ENCODE data around the gene TCP11X1. TPM values are rescaled to one million over a fixed set of nuclear protein-coding genes. Genes with fewer than 3 reads are reported as not detected.
"Not testable (repeated sequence)": the region's sequence is repeated elsewhere in the genome, so short reads cannot be mapped to it uniquely, and the experiment has no call there.

Gene TCP11X1
- 0.61 TPM for total RNA-seq (ENCODE audit: unreplicated experiment)
- long read RNA-seq: 0 reads

DNA sequence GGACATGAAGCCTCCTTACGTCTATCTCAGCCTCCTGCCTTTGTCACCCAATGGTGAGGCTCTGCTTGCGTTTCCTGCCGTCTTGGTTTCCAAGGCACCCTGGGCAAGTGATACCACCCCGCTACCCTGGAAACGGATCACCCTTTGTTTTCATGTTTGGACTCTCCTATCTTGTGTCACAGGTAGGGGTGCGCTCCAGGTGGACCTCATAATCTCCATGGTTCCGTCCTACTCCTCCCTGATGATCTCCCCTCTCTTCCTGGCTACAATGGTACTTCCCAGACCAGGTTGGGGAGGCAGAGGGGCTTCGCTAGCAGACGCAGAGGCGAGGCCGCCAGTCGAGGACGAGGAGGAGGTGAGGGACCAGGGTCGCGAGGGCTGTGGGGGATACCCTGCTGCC lies at the start of gene TCP11X1:
Gene TCP11X1 (plus strand): TSS at position 316 of the 400 bp plus-strand sequence.
- H3K27ac Mint-ChIP-seq (ENCODE audit: unreplicated experiment); H3K4me1 Mint-ChIP-seq (ENCODE audit: low read depth, unreplicated experiment); H3K27me3 Mint-ChIP-seq (ENCODE audit: unreplicated experiment); H3K36me3 Mint-ChIP-seq (ENCODE audit: unreplicated experiment); DNase-seq; H3K9me3 Mint-ChIP-seq (ENCODE audit: unreplicated experiment); H3K4me3 Mint-ChIP-seq (ENCODE audit: unreplicated experiment): not testable (repeated sequence)

DNA sequence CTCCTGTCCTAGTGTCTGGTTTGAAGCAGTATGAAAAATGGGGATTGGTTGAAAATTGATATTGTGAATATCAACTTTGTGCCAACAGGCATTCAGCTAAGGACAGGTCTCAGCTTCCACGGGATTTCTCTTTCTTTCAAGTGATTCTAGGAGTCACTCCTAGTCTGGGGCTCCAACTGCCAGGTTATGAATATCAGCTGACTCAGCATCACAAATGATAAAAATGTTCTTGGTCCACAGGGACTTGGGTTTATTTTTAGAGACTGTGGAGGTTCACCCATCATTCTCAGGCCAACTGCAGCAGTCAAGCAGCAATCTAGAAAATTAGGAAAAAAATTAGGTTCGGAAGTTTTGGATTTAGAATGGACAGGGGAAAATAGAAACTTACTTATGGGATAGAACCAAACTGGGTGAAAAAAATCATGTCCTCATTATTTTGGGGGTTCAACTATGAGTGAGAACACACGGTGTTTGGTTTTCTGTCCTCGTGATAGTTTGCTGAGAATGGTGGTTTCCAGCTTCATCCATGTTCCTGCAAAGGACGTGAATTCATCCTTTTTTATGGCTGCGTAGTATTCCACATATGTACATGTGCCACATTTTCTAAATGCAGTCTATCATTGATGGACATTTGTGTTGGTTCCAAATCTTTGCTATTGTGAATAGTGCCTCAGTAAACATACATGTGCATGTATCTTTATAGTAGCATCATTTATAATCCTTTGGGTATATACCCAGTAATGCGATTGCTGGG lies 29.0 kb upstream of the TCP11X1 start:
- H3K4me1 Mint-ChIP-seq (ENCODE audit: low read depth, unreplicated experiment): no peaks in the 10 kb centered on the region
- no peaks in the 10 kb centered on the region for H3K27me3 Mint-ChIP-seq (ENCODE audit: unreplicated experiment)
- no peak overlapping the region for H3K4me3 Mint-ChIP-seq (ENCODE audit: unreplicated experiment)
- H3K27ac Mint-ChIP-seq (ENCODE audit: unreplicated experiment): no peak overlapping the region
- no peaks in the 10 kb centered on the region for H3K36me3 Mint-ChIP-seq (ENCODE audit: unreplicated experiment)
- TF ChIP-seq, protein P1, sequence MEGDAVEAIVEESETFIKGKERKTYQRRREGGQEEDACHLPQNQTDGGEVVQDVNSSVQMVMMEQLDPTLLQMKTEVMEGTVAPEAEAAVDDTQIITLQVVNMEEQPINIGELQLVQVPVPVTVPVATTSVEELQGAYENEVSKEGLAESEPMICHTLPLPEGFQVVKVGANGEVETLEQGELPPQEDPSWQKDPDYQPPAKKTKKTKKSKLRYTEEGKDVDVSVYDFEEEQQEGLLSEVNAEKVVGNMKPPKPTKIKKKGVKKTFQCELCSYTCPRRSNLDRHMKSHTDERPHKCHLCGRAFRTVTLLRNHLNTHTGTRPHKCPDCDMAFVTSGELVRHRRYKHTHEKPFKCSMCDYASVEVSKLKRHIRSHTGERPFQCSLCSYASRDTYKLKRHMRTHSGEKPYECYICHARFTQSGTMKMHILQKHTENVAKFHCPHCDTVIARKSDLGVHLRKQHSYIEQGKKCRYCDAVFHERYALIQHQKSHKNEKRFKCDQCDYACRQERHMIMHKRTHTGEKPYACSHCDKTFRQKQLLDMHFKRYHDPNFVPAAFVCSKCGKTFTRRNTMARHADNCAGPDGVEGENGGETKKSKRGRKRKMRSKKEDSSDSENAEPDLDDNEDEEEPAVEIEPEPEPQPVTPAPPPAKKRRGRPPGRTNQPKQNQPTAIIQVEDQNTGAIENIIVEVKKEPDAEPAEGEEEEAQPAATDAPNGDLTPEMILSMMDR (IDR thresholded peaks at IDR 0.05; ENCODE audit: partially characterized antibody, unreplicated experiment): no peak
- peaks cover 3% of the 10 kb centered on the region for H3K9me3 Mint-ChIP-seq (ENCODE audit: unreplicated experiment)
- no peak for DNase-seq

DNA sequence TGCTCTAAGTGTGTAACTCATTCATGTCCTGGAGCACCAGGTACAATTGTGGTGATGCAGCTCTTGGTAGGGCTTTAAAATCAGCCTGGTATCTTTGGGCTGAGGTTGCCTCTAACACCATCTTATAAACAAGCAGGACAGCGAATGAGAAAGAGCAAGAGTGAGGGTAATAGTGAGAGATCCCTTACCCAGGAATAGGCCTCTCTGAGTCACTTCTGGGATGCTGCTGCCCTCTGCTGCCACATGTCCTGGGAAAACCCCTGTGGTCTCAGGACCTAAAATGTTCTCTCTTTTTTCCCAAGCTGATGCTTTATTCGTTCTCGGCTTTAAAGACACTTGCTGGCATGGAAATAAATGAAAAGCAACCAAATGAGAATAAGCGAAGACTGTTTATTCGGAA lies 7.2 kb upstream of the TCP11X1 start:
- H3K27me3 Mint-ChIP-seq (ENCODE audit: unreplicated experiment); H3K4me1 Mint-ChIP-seq (ENCODE audit: low read depth, unreplicated experiment); DNase-seq; H3K9me3 Mint-ChIP-seq (ENCODE audit: unreplicated experiment); H3K4me3 Mint-ChIP-seq (ENCODE audit: unreplicated experiment); H3K27ac Mint-ChIP-seq (ENCODE audit: unreplicated experiment); H3K36me3 Mint-ChIP-seq (ENCODE audit: unreplicated experiment): not testable (repeated sequence)

DNA sequence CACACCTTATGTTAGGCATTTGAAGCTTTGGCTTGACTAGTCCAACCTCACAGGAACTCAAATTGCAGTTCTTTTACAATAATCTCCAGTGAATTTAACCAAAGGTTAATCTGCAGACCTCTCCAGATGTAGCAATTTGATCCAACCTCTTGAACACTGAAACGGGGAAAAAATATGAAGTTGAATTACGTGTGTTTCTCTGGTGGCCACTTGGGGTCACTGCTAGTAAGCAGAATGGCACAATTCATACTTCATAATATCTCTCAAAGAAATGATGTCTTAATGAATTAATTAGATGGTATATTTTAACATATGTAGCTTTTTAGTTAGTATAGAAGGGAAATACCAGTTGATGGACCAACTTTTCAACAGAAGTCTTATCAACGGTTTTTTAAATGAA lies 1.4 kb downstream of the TCP11X1 start:
- DNase-seq; H3K4me1 Mint-ChIP-seq (ENCODE audit: low read depth, unreplicated experiment); H3K36me3 Mint-ChIP-seq (ENCODE audit: unreplicated experiment); H3K9me3 Mint-ChIP-seq (ENCODE audit: unreplicated experiment); H3K4me3 Mint-ChIP-seq (ENCODE audit: unreplicated experiment); H3K27ac Mint-ChIP-seq (ENCODE audit: unreplicated experiment); H3K27me3 Mint-ChIP-seq (ENCODE audit: unreplicated experiment): not testable (repeated sequence)

DNA sequence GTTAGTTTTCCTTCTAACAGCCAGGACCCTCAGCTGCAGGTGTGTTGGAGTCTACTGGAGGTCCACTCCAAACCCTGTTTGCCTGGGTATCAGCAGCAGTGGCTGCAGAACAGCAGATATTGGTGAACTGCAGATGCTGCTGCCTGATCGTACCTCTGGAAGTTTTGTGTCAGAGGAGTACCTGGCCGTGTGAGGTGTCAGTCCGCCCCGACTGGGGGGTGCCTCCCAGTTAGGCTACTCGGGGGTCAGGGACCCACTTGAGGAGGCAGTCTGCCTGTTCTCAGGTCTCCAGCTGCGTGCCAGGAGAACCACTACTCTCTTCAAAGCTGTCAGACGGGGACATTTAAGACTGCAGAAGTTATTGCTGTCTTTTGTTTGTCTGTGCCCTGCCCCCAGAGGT lies 20.6 kb downstream of the TCP11X1 start:
- H3K4me1 Mint-ChIP-seq (ENCODE audit: low read depth, unreplicated experiment); H3K27ac Mint-ChIP-seq (ENCODE audit: unreplicated experiment): not testable (repeated sequence)

DNA sequence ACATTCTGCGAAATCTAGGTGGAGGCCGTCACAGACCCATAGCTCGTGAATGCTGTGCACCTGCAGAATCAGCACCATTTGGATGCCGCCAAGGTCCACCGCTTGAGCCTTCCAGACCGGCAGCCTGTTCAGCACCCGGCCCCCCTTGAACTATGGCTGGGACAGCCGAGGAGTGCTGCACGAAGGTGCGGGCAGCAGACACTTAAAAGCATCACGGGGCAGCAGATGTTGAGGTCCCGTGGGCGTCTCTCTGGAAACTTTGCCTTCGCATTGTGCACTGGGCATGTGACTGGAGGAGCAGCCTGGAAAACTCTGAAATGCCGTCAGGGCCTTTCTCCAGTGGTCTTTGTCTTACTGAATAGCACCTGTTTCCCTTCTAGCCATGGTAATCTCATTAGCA lies 25.2 kb downstream of the TCP11X1 start:
- not testable (repeated sequence) for H3K27me3 Mint-ChIP-seq (ENCODE audit: unreplicated experiment); H3K9me3 Mint-ChIP-seq (ENCODE audit: unreplicated experiment); H3K4me1 Mint-ChIP-seq (ENCODE audit: low read depth, unreplicated experiment); DNase-seq; H3K36me3 Mint-ChIP-seq (ENCODE audit: unreplicated experiment); H3K4me3 Mint-ChIP-seq (ENCODE audit: unreplicated experiment); H3K27ac Mint-ChIP-seq (ENCODE audit: unreplicated experiment)

More for the DNA sequence above, 20.6 kb downstream of the TCP11X1 start:
- not testable (repeated sequence) for H3K9me3 Mint-ChIP-seq (ENCODE audit: unreplicated experiment); H3K27me3 Mint-ChIP-seq (ENCODE audit: unreplicated experiment); H3K4me3 Mint-ChIP-seq (ENCODE audit: unreplicated experiment); H3K36me3 Mint-ChIP-seq (ENCODE audit: unreplicated experiment); DNase-seq

DNA sequence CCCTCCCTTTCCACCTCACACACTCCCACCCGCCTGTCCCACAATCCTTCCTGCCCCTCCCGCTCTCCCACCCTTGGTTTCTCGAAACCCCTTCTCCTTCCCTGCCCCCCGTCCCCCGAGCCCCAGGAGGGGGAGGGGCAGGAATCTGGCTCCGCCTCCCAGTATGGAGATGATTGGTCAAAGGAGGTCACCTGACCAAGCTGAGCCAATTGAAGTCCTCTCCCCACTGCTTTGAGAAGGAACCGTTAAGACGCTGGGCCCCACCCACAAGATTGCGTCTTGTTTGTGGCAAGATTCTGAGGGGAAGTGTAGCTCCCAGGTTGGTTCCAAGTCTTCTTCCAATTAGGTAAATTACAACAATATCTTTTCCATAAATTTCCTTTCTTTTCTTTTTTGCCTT lies 31.8 kb downstream of the TCP11X1 start, which contains the start of gene NXF2:
Gene NXF2 (plus strand): TSS at position 275 of the 400 bp plus-strand sequence. CDS start 59,912 bp downstream, outside the sequence.
- not testable (repeated sequence) for H3K36me3 Mint-ChIP-seq (ENCODE audit: unreplicated experiment); H3K9me3 Mint-ChIP-seq (ENCODE audit: unreplicated experiment); DNase-seq; H3K27me3 Mint-ChIP-seq (ENCODE audit: unreplicated experiment); H3K4me3 Mint-ChIP-seq (ENCODE audit: unreplicated experiment); H3K4me1 Mint-ChIP-seq (ENCODE audit: low read depth, unreplicated experiment); H3K27ac Mint-ChIP-seq (ENCODE audit: unreplicated experiment)

DNA sequence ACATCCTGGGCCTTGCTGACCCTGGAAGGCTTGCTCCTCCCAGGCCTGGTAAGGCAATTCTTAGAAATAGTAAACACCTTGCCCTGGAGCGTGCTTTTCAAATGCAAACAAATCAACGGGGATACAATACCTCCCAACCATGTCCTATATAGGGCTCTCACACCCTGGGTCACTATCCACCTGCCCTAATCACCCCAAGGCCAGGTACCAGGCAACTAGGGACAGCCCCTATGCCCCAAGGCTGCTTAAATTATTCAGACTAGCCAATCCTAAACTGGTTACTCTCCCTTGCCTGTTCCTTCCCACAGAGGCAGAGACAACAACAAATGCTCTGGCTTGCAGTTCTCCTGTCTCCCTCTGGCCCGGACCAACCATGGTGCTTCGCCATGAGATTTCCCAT lies 57.1 kb downstream of the TCP11X1 start:
- not testable (repeated sequence) for H3K4me3 Mint-ChIP-seq (ENCODE audit: unreplicated experiment); H3K4me1 Mint-ChIP-seq (ENCODE audit: low read depth, unreplicated experiment); DNase-seq; H3K27me3 Mint-ChIP-seq (ENCODE audit: unreplicated experiment); H3K9me3 Mint-ChIP-seq (ENCODE audit: unreplicated experiment); H3K27ac Mint-ChIP-seq (ENCODE audit: unreplicated experiment); H3K36me3 Mint-ChIP-seq (ENCODE audit: unreplicated experiment)

Other genes starting within 250 kb of the TCP11X1 start
- 6.3 TPM for gene TCEAL2, start 89.6 kb upstream of the TCP11X1 start, total RNA-seq (ENCODE audit: unreplicated experiment)
- not detected for gene TCEAL6, start 72.8 kb upstream of the TCP11X1 start, total RNA-seq (ENCODE audit: unreplicated experiment)
- 3.6 TPM for gene BEX5, start 59.3 kb upstream of the TCP11X1 start, total RNA-seq (ENCODE audit: unreplicated experiment)
- gene NXF2, start 31.9 kb downstream of the TCP11X1 start, total RNA-seq (ENCODE audit: unreplicated experiment): 1.4 TPM
- 0.74 TPM for gene NXF2B, start 224.7 kb downstream of the TCP11X1 start, total RNA-seq (ENCODE audit: unreplicated experiment)